CD4-positive, alpha-beta T cell treated with Interleukin-1 beta for 1 hour (primary cell): ENCODE data around the gene MMP19.

ENCODE experiments used
- DNase-seq, 2 donors: peaks; one replicate each; pipeline ENCODE4 v3.0.0-alpha.2; 2020 to 2022

MMP19 gene

GRCh38 chr12:55809274-55809673 is 33.5 kb downstream of the MMP19 start:
- DNase-seq, result no peak

- DNase-seq, result no peak
These were observed 35.8 kb downstream of the MMP19 start for GRCh38 chr12:55806982-55807381.

GRCh38 chr12:55797550-55797949 is 45.2 kb downstream of the MMP19 start:
- DNase-seq, result no peak

GRCh38 chr12:55797068-55797467 is 45.7 kb downstream of the MMP19 start:
- DNase-seq, result peak in 1 of 2 donors; percentile 22

GRCh38 chr12:55795950-55796349 is 46.8 kb downstream of the MMP19 start:
- DNase-seq, result no peak

- DNase-seq, result no peak
These were observed 52.8 kb downstream of the MMP19 start for GRCh38 chr12:55789893-55790292.

GRCh38 chr12:55789171-55789570 is 53.6 kb downstream of the MMP19 start:
- DNase-seq, result no peak

- no peak for DNase-seq
These were observed 54.2 kb downstream of the MMP19 start for GRCh38 chr12:55788546-55788945.
